A549 treated with dexamethasone at 1 μM for 4 hours (cell line): ENCODE data around the gene UNC45A. TPM values are rescaled to one million over a fixed set of nuclear protein-coding genes. Genes with fewer than 3 reads are reported as not detected.

Experiments
- total RNA-seq: library from RNA; stranded (reverse); fragments of 200-300 nt; extraction: Qiagen RNA extraction; gene quantifications from 5 replicates; pipeline ENCODE4 v1.2.3, GENCODE V29; 2022

UNC45A gene, protein sequence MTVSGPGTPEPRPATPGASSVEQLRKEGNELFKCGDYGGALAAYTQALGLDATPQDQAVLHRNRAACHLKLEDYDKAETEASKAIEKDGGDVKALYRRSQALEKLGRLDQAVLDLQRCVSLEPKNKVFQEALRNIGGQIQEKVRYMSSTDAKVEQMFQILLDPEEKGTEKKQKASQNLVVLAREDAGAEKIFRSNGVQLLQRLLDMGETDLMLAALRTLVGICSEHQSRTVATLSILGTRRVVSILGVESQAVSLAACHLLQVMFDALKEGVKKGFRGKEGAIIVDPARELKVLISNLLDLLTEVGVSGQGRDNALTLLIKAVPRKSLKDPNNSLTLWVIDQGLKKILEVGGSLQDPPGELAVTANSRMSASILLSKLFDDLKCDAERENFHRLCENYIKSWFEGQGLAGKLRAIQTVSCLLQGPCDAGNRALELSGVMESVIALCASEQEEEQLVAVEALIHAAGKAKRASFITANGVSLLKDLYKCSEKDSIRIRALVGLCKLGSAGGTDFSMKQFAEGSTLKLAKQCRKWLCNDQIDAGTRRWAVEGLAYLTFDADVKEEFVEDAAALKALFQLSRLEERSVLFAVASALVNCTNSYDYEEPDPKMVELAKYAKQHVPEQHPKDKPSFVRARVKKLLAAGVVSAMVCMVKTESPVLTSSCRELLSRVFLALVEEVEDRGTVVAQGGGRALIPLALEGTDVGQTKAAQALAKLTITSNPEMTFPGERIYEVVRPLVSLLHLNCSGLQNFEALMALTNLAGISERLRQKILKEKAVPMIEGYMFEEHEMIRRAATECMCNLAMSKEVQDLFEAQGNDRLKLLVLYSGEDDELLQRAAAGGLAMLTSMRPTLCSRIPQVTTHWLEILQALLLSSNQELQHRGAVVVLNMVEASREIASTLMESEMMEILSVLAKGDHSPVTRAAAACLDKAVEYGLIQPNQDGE
- total RNA-seq = 45.3 to 62.6 TPM (median 58.8 TPM) in 5 replicates

DNA sequence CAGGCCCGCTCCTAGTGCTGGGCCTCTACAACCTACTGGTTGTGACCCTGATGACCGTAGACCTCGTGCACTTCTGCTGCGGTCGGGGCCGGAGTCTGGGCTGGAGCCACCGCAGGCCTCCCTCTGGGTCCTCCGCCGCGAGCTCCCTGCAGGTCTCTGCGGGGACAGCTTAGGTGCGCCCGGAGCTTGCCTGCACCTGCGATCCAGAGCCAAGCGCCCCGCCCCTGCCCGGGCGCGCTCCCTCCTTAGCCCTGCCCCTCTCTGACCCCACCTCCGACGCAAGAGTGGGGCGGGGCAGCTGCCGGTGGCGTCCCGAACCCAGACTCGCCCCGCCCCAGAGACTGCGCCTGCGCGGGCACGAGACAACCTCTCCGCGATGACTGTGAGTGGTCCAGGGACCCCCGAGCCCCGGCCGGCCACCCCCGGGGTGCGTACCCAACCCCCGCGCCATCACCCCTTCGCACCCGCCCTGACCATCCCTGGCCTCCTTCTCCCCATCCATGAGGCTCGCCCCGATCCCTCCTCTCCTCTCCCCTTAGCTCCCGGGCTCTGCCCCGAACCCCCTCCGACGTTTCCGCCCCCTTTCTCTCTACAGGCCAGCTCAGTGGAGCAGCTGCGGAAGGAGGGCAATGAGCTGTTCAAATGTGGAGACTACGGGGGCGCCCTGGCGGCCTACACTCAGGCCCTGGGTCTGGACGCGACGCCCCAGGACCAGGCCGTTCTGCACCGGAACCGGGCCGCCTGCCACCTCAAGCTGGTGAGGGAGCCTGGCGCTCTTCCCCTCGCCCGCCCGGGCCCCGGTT, at the start of gene UNC45A:
UNC45A (plus strand) TSS at position 337 of the 803 bp plus-strand sequence; CDS start at position 377, 40 bp downstream.

DNA sequence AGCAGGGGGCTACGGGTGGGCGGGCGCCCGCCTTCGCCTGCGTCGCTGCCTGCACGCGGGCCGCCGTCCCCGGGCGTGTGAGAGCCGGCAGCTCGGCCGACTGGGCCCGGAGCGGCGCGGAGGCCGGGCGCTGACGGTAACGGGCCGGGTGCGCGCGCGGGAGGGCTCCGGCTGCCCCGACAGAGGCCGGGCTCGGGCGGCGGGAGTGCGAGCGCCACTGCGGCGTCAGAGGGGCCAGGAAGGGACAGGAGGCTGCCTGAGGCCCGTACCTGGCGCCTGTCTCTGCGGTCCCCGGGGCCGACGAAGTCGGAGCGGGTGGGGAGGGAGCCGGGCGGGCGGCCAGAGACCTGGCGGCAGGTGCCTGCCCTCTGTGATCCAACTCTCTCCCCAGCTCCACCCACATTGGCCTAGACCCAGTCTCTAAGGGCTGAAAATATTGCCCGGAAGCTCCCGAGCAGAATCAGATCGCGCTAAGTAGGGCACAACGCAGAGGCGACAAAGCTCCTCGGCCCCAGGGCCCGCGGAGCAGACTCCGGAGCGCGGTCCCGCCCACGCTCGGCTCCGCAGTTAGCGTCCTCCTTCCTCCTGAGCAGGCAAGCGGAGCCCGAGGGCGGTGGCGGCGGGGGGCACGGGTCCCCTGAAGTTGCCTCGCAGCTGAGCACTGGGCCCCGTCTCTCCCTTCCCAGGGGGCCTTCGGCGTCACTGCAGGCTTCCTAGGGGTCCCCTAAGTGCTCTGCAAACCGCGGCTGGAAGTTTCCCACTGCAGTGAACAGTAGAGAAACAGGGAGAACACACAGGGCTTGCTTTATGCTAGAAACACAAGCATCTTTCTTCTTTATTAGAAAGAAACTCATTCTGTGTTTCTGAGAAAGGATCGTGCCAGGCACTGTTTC, 32.0 kb upstream of the UNC45A start, which contains the start of gene MAN2A2:
MAN2A2 (plus strand) TSS at position 463 of the 893 bp plus-strand sequence. CDS start 906 bp downstream, outside the sequence.

DNA sequence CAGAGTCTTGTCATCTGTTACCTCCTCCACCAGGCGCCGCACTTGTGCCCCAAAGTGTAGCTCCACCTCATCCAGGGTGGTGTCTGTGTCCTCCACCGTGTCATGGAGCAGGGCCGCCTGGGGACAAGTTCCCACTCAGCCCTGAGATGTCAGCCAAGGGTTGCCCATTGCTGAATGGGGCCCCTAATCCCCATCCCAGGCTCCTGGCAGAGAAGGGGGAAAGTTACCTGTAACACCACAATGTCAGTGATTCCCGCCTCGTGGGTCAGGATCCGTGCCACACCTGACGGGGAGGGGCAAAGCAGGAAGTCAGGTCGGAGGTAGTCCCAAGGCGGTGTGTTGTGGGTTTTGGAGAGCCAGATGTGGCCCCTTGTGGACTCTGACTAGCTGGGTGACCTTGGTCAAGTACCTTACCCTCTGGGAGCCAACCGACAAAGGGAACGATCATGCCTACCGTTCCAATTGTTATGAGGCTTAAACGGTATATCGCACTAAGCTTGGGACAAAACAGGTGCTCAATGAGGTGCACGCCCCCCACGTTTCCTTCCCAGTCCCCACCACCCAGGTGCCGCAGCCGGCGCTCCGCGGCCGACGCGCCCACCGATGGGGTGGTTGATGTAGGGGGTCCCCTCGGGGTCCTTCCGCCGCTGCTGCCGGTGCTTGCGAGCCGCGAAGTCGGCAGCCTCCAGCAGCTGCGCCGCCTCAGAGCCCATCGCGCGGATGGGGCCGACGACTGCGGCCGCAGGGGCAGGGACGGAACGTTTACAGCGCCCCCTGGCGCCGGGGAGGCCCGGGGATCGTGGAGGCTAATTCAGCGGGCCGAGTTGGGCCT, 3.0 kb upstream of the UNC45A start, which contains the start of gene HDDC3:
HDDC3 (minus strand) TSS at position 722 of the 832 bp plus-strand sequence; CDS start at position 713, 9 bp downstream.

DNA sequence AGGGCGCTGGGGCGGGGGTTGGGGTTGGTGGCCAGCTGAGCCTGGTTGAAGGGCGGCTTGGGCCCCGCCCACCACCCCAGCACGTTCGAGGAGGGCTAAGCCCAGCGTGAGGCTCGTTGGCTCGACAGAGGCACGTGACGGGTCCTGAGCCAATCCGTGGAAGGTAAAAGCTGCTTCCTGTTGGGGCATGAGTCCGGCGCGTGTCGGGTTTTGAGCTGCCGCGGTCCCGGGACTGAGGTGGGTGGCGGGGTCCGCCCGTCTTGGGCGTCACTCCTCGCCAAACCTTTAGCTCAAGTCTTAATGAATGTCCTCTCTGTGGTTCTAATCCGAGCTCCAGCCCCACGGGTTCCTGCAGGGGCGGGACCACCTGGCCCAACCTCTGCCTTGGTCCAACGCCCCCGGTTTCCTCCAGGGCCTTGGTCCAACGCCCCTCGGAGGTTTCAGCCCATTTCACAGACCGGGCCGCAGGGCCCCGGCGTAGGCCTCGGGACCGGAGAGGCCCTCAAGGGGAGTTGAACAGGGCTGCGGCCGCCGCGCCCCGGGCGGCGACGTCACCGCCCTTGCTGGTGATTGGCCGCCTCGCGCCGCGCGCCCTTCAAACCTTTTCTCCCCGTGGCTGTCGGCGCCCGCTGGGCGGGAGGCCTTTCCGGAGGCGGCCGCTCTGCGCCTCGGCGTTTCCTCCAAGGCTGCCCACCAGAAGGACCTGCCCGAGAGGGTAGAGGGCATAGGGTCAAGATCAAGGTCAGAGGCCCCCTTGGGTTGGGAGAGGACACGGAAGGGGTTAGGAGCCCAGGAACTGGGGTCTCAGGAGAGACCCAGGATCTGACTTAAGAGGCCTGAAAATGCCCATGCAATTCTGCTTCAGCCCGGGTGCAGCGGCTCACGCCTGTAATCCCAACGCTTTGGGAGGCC, 19.9 kb downstream of the UNC45A start, which contains the start of gene RCCD1:
RCCD1 (plus strand) TSS at position 173 of the 912 bp plus-strand sequence. CDS start 1,851 bp downstream, outside the sequence.

DNA sequence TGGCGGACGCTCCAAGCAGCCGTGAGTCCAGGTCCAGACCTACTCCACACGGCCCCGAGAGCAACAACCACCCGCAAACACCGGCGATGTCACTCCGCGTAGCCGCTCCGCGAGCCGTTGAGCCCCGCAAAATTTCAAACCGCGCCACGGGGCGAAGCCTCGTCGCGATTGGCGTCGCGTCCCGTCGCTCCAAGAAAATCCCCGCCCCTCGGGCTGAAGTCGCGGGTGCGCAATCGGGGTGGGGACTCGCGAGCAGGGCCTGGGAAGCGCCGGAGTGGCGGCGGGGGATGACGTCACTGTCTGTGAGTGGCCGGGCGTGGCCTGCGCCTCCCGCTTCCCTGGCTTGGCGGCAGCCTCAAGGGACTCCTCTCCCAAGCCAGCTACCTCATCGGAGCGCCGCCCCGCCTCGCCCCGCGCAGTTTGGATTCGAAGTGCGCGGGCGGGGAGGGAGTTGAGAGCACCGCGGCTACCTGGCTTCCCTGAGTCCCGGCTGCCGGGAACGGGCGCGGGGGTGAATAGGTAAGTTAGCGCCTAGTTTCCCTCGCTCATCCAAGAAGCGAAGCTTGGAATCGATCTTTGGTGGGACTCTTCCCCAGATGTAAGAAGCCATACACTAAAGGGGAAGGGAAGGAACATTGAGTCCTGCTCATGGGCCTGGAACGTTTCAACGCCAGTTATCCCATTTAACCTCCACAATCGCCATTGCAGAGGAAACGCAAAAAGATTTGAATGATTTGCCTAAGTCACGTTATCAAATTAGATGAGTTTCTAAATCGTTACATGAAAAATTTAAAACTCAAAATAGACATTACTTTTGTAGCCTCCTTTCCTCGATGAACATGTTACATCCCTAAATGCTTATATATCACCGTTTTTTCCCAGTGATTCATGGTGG, 59.6 kb downstream of the UNC45A start, which contains the start of gene PRC1:
PRC1 (minus strand) TSS at position 119 of the 895 bp plus-strand sequence; CDS start at position 1, 118 bp downstream.

Other genes with a start within 250 kb of the UNC45A start
- 13.7 to 15.5 TPM (median 14.7 TPM) in 5 replicates for gene BLM, start 217.9 kb upstream of the UNC45A start, total RNA-seq
- 41.5 to 69.8 TPM (median 61.8 TPM) in 5 replicates for gene FURIN, start 66.7 kb upstream of the UNC45A start, total RNA-seq
- gene FES, start 50.8 kb upstream of the UNC45A start, total RNA-seq = 0.58 to 0.83 TPM (median 0.61 TPM) in 5 replicates
- gene MAN2A2, start 32.0 kb upstream of the UNC45A start, total RNA-seq = 17.5 to 33.1 TPM (median 26.2 TPM) in 5 replicates
- gene HDDC3, start 2.7 kb upstream of the UNC45A start, total RNA-seq = 33.1 to 36.7 TPM (median 34.3 TPM) in 5 replicates
- 23.7 to 41.5 TPM (median 29.0 TPM) in 5 replicates for gene RCCD1, start 19.6 kb downstream of the UNC45A start, total RNA-seq
- 183 to 217 TPM (median 210 TPM) in 5 replicates for gene PRC1, start 59.2 kb downstream of the UNC45A start, total RNA-seq
- 12.6 to 18.0 TPM (median 14.5 TPM) in 5 replicates for gene VPS33B, start 87.3 kb downstream of the UNC45A start, total RNA-seq
- gene SV2B, start 165.0 kb downstream of the UNC45A start, total RNA-seq = 0.06 to 0.29 TPM (median 0.13 TPM) in 5 replicates